ENCODE results near the gene MFAP4. TPM values are rescaled to one million over a fixed set of nuclear protein-coding genes. Genes with fewer than 3 reads are reported as not detected.

MFAP4 gene
- total and polyA plus RNA-seq, 11 donors = 15.7 to 84.3 (median 35.7) TPM

DNA sequence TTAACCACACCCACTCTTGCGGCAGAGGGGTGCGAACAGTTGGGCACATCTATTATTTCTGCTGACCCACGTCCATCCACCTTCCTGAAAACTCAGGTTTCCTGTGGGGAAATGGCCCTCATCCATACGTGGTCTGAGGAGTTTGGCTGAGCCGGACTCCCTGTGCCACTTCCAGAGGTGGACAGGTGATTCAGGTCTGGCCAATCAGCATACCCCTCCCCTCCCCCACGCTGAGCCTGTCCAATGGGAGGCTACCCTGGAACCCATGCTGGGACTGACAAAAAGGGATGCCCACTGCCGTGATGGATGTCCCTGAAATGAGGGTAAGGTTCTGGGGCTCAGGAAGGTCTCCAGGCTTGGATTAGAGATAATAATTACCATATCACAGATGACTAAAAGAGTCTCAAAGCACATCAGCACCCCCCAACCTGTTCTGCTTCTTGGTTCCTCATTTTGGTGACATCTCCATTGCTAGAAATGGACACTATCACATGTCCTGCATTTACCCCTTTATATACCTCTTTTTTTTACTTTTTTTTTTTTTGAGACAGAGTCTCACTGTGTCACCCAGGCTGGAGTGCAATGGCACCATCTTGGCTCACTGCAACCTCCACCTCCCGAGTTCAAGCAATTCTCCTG is 14.0 kb downstream of the MFAP4 start:
- H3K4me1 ChIP-seq = peaks cover 0 to 55% (median 23%) of the 10 kb centered on the region in 12 donors
- H3K4me3 ChIP-seq = no peak overlapping the region
- no peak for TF ChIP-seq POLR2A (IDR thresholded peaks at IDR 0.05)
- TF ChIP-seq, protein P1, sequence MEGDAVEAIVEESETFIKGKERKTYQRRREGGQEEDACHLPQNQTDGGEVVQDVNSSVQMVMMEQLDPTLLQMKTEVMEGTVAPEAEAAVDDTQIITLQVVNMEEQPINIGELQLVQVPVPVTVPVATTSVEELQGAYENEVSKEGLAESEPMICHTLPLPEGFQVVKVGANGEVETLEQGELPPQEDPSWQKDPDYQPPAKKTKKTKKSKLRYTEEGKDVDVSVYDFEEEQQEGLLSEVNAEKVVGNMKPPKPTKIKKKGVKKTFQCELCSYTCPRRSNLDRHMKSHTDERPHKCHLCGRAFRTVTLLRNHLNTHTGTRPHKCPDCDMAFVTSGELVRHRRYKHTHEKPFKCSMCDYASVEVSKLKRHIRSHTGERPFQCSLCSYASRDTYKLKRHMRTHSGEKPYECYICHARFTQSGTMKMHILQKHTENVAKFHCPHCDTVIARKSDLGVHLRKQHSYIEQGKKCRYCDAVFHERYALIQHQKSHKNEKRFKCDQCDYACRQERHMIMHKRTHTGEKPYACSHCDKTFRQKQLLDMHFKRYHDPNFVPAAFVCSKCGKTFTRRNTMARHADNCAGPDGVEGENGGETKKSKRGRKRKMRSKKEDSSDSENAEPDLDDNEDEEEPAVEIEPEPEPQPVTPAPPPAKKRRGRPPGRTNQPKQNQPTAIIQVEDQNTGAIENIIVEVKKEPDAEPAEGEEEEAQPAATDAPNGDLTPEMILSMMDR (IDR thresholded peaks at IDR 0.05) = no peak
- no peaks in the 10 kb centered on the region for H3K27me3 ChIP-seq
- intact Hi-C loops (cut with DNase I) = loop anchor here in 2 of 10 donors (5.0 to 10.0 kb wide), 2 partner anchors 39 to 272 kb away; partner anchors contain the start of genes ALDH3A2 (in 1 of the 2) and RNF112 (in 1 of the 2)
- DNase-seq (no peak), ATAC-seq (no peak)
- no peak overlapping the region for H3K27ac ChIP-seq
- no peaks in the 10 kb centered on the region for H3K9me3 ChIP-seq
- H3K36me3 ChIP-seq = no peaks in the 10 kb centered on the region
- 84 to 88% (median 86%) methylated on average over 8 of the region's 8 CpGs for WGBS, 4 donors

DNA sequence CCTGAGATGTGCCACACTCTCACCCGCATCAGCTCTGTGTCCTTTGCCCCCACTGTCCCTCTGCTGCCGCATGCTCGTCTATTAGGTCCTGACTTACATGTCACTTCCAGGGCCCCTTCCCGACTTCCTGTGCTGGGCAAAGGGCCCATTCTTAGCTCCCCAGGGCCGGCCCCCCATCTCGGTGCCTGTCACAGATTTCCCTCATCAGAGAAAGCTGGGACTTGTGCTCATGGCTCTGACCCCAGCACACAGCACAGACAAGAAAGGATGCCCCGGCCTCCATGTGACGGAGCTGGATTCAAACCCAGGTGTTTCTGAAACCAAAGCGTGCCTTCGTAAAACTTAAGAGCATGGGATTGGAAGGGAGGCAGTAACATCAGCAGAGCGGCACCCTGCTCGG is 14.6 kb downstream of the MFAP4 start:
- Histone ChIP-seq H3K4me3 (no peak overlapping the region), H3K9me3 (no peaks in the 10 kb centered on the region), H3K4me1 (peaks cover 0 to 58% (median 23%) of the 10 kb centered on the region in 12 donors), H3K27ac (no peak overlapping the region), H3K36me3 (no peaks in the 10 kb centered on the region), H3K27me3 (no peaks in the 10 kb centered on the region)
- TF ChIP-seq, protein P1 (IDR thresholded peaks at IDR 0.05) = no peak
- TF ChIP-seq POLR2A (IDR thresholded peaks at IDR 0.05) = no peak
- intact Hi-C loops (cut with DNase I) = loop anchor here in 2 of 10 donors (5.0 to 10.0 kb wide), 2 partner anchors 40 to 272 kb away; partner anchors contain the start of genes ALDH3A2 (in 1 of the 2) and RNF112 (in 1 of the 2)
- DNase-seq (no peak), ATAC-seq (no peak)
- 73 to 86% (median 82%) methylated on average over 8 to 12 of the region's 12 CpGs for WGBS, 4 donors

- Histone ChIP-seq H3K36me3 (no peaks in the 10 kb centered on the region), H3K4me1 (peaks cover 0 to 55% (median 20%) of the 10 kb centered on the region in 12 donors), H3K27ac (no peak overlapping the region), H3K4me3 (no peak overlapping the region), H3K27me3 (no peaks in the 10 kb centered on the region), H3K9me3 (no peaks in the 10 kb centered on the region)
- DNase-seq = no peak
- intact Hi-C loops (cut with DNase I) = loop anchor here in 2 of 10 donors (5.0 to 10.0 kb wide), 2 partner anchors 40 to 273 kb away; partner anchors contain the start of genes ALDH3A2 (in 1 of the 2) and RNF112 (in 1 of the 2)
- TF ChIP-seq POLR2A (IDR thresholded peaks at IDR 0.05) = no peak
- TF ChIP-seq, protein P1 (IDR thresholded peaks at IDR 0.05) = no peak
- WGBS, 4 donors = 88 to 93% (median 90%) methylated on average over 9 of the region's 9 CpGs
- no peak for ATAC-seq
Measured at GRCh38 chr17:19372011-19372370, 15.0 kb downstream of the MFAP4 start.

DNA sequence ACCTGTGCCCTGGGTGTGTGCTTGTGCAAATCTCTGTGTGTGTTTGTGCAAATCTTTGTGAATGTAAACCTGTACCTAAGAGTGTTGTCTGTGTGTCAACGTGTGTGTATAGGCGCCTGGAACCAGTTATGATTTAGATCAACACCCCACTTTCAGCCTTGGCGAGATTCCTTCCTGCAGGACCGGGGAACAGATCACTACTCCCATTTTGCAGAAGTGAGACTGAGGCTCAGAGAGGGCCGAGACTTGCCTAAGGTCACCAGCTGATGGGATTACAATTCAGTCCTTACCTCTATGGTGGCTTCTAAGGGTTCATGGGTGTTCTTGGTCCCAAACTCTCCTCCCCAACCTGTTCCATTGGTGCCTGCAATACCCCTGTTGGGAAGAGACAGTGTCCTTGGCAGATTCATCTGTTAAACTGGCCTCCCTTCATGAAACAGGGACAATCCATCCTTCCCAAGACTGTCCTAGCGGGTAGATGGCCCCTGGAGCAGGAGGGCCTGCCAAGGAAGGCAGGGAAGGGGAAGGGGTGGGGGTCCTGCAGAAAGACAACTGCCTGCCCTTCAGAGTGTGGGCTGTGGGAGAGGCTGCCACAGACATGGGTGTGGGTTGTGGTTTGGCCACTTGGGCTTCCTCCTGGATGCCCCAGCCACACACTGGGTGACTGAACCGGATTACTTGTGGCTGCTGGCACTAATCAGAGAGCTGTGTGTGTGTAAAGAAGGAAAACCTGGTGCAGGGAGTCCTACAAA is 15.6 kb downstream of the MFAP4 start:
- 86 to 93% (median 89%) methylated on average over 7 of the region's 7 CpGs for WGBS, 4 donors

More for the DNA sequence above, 15.6 kb downstream of the MFAP4 start:
- H3K4me1 ChIP-seq = peaks cover 0 to 50% (median 16%) of the 10 kb centered on the region in 12 donors
- H3K36me3 ChIP-seq = no peaks in the 10 kb centered on the region
- DNase-seq (no peak), ATAC-seq (no peak)
- no peak for TF ChIP-seq POLR2A (IDR thresholded peaks at IDR 0.05)
- TF ChIP-seq, protein P1 (IDR thresholded peaks at IDR 0.05) = no peak
- H3K27ac ChIP-seq = peak overlapping the region in 7 of 12 donors; percentile 38 to 73 (median 64)
- no peak overlapping the region for H3K4me3 ChIP-seq
- H3K27me3 ChIP-seq = no peaks in the 10 kb centered on the region
- intact Hi-C loops (cut with DNase I) = loop anchor here in 2 of 10 donors (5.0 to 10.0 kb wide), 2 partner anchors 41 to 273 kb away; partner anchors contain the start of genes ALDH3A2 (in 1 of the 2) and RNF112 (in 1 of the 2)
- H3K9me3 ChIP-seq = no peaks in the 10 kb centered on the region

Data from heart left ventricle (tissue), 16 donors.